ENCODE results near the gene MORN1. TPM values are rescaled to one million over a fixed set of nuclear protein-coding genes. Genes with fewer than 3 reads are reported as not detected.

Gene MORN1
- total RNA-seq, 4 donors from 2014 or later, result 4.9 to 21.5 (median 15.9) TPM

DNA sequence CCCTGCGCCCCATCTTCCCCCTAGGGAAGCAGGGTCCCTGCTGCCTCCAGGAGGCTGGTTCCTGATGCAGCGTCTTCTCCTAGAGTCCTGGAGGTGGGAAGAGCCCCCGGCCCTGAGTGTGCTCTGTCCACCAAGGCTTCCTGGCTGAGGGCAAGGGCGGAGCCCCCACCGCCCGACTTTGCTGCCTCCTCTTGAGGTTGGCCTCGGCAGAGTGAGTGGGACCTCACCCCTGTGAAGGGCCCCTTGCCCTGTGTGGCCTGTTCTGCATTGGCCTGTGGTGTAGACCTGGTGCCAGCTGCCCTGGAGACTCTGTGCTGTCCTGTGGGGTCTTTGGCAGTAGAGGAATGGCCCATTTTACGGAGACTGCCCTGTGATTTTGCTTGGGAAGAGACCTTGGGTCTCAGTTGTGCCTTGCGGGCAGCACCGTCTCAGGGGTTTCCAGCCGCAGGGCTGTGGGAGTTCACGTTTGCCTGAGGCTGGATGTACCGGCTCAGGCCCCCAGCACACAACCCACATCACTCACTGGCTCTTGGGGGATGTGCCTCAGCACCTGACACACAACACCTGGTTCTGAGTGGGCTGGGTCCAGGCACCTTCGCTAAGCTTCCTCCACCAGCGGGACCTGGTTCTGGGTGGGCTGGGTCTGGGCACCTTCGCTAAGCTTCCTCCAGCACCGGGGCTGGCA lies 89.6 kb downstream of the MORN1 start:
- DNase-seq, result no peak
- TF ChIP-seq POLR2A (IDR thresholded peaks at IDR 0.05), result no peak
- TF ChIP-seq, protein P1, sequence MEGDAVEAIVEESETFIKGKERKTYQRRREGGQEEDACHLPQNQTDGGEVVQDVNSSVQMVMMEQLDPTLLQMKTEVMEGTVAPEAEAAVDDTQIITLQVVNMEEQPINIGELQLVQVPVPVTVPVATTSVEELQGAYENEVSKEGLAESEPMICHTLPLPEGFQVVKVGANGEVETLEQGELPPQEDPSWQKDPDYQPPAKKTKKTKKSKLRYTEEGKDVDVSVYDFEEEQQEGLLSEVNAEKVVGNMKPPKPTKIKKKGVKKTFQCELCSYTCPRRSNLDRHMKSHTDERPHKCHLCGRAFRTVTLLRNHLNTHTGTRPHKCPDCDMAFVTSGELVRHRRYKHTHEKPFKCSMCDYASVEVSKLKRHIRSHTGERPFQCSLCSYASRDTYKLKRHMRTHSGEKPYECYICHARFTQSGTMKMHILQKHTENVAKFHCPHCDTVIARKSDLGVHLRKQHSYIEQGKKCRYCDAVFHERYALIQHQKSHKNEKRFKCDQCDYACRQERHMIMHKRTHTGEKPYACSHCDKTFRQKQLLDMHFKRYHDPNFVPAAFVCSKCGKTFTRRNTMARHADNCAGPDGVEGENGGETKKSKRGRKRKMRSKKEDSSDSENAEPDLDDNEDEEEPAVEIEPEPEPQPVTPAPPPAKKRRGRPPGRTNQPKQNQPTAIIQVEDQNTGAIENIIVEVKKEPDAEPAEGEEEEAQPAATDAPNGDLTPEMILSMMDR (IDR thresholded peaks at IDR 0.05), result no peak
- no peak overlapping the region for H3K4me3 ChIP-seq
- peaks cover 0 to 41% (median 27%) of the 10 kb centered on the region in 4 donors for H3K4me1 ChIP-seq
- peak overlapping the region; percentile 82 to 98 (median 87) for H3K27ac ChIP-seq
- H3K27me3 ChIP-seq, result no peaks in the 10 kb centered on the region
- no peaks in the 10 kb centered on the region for H3K9me3 ChIP-seq
- peaks cover 0 to 37% (median 0%) of the 10 kb centered on the region in 3 donors for H3K36me3 ChIP-seq

DNA sequence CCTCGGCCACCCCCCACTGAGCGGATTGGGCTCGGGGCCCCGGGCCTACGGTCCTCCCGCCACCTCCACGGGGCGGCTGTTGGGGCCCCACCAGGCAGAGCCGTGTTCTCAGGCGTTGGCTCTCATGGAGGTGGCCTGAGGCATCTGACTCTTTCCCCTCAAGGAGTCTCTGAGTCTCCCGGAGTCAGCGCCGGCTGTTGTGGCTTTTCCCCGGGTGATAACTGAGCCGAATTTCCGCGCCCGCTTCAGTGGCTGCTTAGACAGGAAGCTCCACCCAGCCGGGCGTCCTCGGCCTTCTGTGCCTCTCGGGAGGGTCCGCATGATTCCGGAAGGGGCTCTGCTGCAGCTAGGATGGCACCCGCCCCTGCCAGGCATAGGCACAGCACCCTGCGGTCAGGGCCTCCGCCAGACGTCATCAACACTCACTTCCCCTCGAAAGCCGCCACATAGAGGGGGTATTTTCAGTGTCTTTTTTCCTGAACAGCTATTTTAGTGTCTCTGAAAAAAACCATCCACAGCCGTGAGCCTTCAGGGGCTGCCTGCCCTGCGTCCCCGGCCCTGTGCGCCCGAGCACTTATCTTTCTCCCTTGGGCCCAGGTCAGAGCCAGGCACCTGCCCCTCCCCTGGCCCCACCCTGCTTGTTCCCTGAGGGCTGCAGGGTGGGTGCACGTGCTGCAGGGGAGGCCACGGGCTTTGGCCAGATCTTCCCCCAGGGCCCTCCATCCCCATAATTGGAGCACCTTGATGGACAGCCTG lies 90.3 kb downstream of the MORN1 start:
- Histone ChIP-seq H3K4me1 (peaks cover 0 to 41% (median 27%) of the 10 kb centered on the region in 4 donors), H3K4me3 (peak overlapping the region; percentile 33 to 55 (median 36)), H3K36me3 (peaks cover 0 to 30% (median 0%) of the 10 kb centered on the region in 3 donors), H3K27me3 (no peaks in the 10 kb centered on the region), H3K9me3 (no peaks in the 10 kb centered on the region), H3K27ac (peak overlapping the region; percentile 82 to 98 (median 87))
- TF ChIP-seq POLR2A (IDR thresholded peaks at IDR 0.05), result peak in 1 of 2 donors; percentile 19
- TF ChIP-seq, protein P1 (IDR thresholded peaks at IDR 0.05), result no peak
- peak; percentile 71 to 97 (median 96) for DNase-seq

DNA sequence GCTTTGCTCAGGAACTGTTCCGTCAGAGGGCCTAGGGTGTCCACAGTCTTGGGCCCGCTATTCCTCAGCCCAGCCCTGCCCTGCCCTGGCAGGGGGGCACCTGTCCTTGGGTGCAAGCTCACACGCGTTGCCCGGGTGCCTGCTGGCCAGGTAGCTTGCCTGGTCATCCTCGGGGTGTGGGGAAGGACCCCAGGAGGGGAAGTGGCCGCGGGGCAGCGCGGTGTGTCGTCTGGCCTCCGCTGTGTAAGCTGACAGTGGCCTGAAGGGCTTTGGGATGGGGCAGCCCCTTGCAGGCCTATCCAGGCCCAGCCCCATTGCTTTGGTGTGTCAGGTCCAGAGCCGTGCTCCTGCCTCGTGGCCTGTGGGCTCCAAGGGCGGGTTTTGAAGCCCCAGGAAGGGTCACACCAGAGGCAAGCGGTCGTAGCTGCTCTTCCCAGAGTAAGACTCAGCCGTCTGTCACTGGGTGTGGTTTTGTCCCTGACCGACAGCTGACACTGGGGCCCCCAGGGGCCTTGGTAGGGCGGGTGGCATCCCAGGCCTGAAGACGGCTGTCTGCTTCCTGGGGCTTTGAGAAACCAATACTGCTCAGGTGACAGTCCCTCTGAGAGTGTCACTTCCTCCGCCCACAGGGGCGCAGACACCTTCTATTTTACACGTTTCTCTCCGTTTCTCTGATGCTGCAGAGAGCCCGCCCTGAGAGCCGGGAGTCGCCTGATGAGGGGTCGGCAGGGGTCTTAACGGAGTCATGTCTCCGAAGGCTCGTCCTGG lies 91.2 kb downstream of the MORN1 start:
- Histone ChIP-seq H3K4me3 (peak overlapping the region; percentile 33 to 55 (median 36)), H3K4me1 (peaks cover 0 to 42% (median 27%) of the 10 kb centered on the region in 4 donors)
- DNase-seq, result peak in 2 of 3 donors; percentile 88 to 92

DNA sequence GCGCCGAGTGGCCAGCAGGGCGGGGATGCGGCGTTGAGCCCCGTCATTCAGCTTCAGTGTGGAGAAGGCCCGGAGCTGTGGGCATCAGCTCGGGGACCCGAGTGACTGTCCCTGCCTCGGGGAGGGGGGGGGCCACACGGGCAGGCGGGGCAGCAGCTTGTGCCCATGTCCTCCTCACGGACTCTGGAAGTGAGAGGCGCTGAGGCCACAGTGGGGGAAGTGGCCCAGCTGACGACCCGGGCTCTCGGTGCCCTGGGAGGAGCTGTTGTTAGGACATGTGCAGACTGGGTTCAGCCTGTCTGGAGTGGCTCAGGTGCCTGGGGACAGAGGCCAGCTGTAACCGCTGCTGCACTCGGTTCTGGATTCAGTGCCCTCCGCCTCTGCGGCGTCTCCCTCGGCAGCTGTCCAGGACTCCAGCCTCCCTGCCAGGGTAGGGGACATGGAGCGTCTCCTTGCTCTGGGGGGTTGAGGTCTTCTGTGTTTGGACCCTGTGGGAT lies 92.2 kb downstream of the MORN1 start:
- Histone ChIP-seq H3K9me3 (no peaks in the 10 kb centered on the region), H3K27me3 (no peaks in the 10 kb centered on the region), H3K4me3 (no peak overlapping the region), H3K36me3 (peaks cover 0 to 11% (median 0%) of the 10 kb centered on the region in 3 donors), H3K27ac (peak overlapping the region in 1 of 4 donors; percentile 98), H3K4me1 (peaks cover 0 to 46% (median 27%) of the 10 kb centered on the region in 4 donors)
- TF ChIP-seq, protein P1 (IDR thresholded peaks at IDR 0.05), result no peak
- no peak for TF ChIP-seq POLR2A (IDR thresholded peaks at IDR 0.05)
- DNase-seq, result no peak

More for the DNA sequence above, 91.2 kb downstream of the MORN1 start:
- Histone ChIP-seq H3K9me3 (no peaks in the 10 kb centered on the region), H3K27ac (peak overlapping the region; percentile 82 to 98 (median 87)), H3K36me3 (peaks cover 0 to 21% (median 0%) of the 10 kb centered on the region in 3 donors), H3K27me3 (no peaks in the 10 kb centered on the region)
- TF ChIP-seq, protein P1 (IDR thresholded peaks at IDR 0.05), result no peak
- TF ChIP-seq POLR2A (IDR thresholded peaks at IDR 0.05), result no peak

DNA sequence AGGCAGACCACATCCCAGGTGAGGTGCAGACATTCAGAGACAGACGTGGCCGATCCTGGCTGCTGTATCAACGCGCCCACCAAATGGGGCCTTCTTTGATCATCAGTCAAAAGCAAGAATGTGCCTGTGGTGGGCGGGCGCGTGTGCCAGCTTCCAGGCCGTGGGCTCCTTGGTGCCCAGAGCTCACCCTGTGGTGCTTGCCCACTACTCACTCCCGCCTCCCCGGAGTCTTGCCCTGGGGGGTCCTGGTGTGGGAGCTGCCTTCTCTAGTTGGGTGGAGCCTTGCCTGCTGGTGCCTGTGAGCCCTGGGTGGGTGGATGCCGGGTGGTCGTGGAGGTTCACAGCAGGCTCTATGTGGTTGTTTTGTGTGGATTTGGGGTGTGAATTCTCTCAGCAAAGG lies 92.7 kb downstream of the MORN1 start:
- H3K27ac ChIP-seq, result peak overlapping the region in 1 of 4 donors; percentile 98
- no peaks in the 10 kb centered on the region for H3K27me3 ChIP-seq
- peaks cover 0 to 6% (median 0%) of the 10 kb centered on the region in 3 donors for H3K36me3 ChIP-seq
- peaks cover 0 to 51% (median 27%) of the 10 kb centered on the region in 4 donors for H3K4me1 ChIP-seq
- H3K4me3 ChIP-seq, result no peak overlapping the region
- no peak for TF ChIP-seq POLR2A (IDR thresholded peaks at IDR 0.05)
- TF ChIP-seq, protein P1 (IDR thresholded peaks at IDR 0.05), result no peak
- no peaks in the 10 kb centered on the region for H3K9me3 ChIP-seq
- DNase-seq, result no peak
